ENCODE data around the gene PLXDC2.

PLXDC2 gene

DNA sequence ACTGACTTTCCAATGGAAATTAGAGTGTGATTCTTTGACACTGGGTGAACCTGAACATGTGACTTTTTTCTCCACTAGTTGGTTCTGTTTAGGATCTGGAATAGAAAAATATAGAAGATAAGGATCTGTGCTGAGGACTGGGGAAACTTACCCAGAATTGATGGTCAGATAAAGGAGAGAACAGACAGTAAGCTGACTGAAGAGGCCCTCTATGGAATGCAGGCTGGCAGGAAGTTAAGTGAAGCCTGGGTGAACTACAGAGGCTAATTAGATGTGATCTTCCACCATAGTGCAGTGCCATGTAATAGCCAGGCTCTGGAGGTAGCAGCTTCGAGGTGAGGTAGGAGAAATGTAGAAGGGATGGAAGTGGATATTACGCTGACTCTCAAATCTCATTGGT lies 455.3 kb downstream of the PLXDC2 start:
- H3K27ac ChIP-seq: no peak overlapping the region
- TF ChIP-seq, protein P1, sequence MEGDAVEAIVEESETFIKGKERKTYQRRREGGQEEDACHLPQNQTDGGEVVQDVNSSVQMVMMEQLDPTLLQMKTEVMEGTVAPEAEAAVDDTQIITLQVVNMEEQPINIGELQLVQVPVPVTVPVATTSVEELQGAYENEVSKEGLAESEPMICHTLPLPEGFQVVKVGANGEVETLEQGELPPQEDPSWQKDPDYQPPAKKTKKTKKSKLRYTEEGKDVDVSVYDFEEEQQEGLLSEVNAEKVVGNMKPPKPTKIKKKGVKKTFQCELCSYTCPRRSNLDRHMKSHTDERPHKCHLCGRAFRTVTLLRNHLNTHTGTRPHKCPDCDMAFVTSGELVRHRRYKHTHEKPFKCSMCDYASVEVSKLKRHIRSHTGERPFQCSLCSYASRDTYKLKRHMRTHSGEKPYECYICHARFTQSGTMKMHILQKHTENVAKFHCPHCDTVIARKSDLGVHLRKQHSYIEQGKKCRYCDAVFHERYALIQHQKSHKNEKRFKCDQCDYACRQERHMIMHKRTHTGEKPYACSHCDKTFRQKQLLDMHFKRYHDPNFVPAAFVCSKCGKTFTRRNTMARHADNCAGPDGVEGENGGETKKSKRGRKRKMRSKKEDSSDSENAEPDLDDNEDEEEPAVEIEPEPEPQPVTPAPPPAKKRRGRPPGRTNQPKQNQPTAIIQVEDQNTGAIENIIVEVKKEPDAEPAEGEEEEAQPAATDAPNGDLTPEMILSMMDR (conservative IDR thresholded peaks at IDR 0.05): no peak

DNA sequence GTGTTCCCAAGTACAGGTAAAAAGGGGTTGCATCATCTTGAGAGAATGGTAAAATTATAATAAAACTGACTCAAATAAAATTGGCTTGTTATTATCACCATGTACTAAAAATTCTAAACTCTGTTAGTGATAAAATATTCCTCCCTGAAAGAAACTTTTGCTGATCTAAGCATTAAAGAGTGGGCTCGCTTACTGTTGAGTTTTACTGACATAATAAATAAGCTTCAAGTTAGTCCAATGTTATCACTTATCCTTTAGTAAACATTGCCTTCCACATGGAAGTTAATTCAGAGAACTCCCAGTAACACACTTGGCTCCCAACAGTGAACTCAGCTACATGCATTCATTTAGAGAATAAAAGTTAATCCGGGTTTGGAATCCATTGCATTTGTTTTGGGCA lies 456.4 kb downstream of the PLXDC2 start:
- H3K27ac ChIP-seq: no peak overlapping the region
- TF ChIP-seq, protein P1 (conservative IDR thresholded peaks at IDR 0.05): no peak

DNA sequence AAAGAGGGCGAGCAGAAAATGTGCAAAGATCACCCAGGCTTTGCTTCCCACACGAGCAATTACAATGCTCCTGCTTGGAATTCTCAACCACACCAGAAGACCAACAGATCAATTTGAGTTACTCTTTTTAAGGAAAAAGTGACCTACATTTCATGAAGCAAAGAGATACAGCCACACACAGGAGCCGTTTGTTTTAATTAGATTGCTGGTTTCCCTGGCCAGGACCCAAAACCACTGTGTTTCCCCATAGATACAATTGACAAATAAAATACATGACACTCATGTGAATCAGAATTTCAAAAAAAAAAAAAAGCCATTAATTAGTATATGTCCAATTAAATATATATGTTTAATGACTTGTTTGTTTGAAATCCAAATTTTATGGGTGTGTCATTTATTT lies 458.3 kb downstream of the PLXDC2 start:
- TF ChIP-seq, protein P1 (conservative IDR thresholded peaks at IDR 0.05): no peak
- no peak overlapping the region for H3K27ac ChIP-seq

DNA sequence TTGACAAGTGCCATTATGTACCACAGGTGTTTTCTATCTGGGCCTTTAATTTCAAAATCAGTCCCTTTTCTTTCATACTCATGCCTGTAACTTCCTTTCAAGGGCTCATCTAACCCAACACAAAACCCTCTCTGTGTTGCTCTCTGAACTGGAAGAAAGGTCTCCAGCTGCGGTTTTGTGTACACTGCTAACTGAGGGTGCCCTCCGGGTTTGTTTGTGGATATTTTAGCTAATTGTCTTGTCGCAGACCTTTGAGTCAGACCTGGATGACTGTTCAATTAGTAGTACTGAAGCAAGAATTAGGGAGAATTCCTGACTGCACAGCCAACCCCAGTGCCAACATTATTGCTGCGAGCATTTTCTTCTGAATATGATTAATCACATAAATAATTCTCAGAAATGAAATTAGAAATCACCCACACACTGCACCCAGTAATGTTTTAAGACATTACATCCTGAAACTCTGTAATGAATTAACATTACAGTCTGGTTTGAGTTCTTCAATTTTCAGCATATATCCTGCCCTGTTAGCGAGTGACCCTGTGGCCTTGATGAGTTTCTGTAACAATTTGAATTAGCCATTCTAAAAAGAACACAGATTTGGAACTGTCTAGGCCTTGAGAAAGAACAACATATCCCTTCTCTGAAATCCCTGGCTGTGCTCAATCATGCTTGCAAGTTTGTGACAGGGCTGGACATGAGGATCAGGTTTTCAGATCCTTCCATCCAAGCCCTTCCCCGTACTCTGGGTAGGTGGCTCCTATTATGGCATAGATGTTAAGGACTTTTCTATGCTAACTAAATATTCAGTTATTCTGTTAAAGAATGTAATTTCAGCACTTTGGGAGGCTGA lies 460.1 kb downstream of the PLXDC2 start:
- no peak overlapping the region for H3K27ac ChIP-seq
- TF ChIP-seq, protein P1 (conservative IDR thresholded peaks at IDR 0.05): no peak

DNA sequence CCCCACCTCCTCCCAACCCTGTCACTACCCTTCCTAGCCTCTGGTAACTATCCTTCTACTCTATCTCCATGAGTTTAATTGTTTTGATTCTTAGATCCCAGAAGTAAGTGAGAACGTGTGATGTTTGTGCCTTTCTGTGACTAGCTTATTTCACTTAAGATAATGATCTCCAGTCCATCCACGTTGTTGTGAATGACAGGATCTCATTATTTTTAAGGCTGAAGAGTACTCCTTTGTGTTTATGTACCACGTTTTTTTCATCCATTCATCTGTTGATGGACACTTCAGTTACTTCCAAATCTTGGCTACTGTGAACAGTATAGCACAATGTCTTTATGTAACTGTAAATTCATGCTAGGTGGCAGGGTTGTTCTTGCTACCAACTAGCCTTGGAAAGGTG lies 461.6 kb downstream of the PLXDC2 start:
- TF ChIP-seq, protein P1 (conservative IDR thresholded peaks at IDR 0.05): no peak
- no peak overlapping the region for H3K27ac ChIP-seq

DNA sequence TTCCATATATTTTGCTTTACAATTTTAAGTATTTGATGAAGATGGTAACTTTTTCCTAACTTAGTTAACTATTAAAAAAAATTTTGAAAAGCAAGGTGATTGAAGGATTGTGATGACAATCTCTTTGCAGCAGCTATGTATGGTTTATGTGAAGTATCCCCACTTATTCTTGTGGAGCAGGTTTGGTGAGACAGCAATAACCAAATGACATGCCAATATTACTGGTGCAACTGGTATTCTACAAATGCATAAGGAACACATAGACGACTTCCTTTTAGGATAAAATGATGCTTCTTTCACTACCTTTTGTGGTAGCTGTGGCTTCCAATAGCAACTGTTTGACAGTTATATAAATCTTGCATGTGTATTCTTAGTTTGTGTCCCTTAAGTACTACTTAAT lies 465.3 kb downstream of the PLXDC2 start:
- no peak overlapping the region for H3K27ac ChIP-seq
- TF ChIP-seq, protein P1 (conservative IDR thresholded peaks at IDR 0.05): no peak

DNA sequence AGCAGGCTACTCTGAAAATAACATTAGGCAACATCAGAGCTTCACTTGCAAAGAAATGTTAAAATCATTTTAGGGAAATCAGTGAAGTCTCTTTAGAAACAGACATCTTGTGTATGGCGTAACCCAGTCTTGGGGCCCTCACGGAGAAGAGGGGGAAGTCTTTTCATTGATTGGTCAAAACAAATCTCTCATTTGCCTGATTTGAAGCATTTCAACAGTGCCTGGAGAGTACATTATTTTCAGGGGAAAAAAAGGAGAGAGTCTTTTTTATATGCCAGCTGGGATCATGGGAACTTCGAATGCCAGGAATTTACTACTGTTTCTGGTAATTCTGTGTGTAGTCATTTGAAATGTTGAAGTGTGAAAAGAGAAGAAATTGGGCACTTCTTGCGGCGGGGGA lies 471.4 kb downstream of the PLXDC2 start:
- no peak overlapping the region for H3K27ac ChIP-seq
- TF ChIP-seq, protein P1 (conservative IDR thresholded peaks at IDR 0.05): no peak
